H9 (cell line): Measurements from ENCODE around the gene PLK2. TPM values are rescaled to one million over a fixed set of nuclear protein-coding genes. Genes with fewer than 3 reads are reported as not detected.

ENCODE experiments used
- DNase-seq: peaks from one replicate; pipeline ENCODE4 v3.0.0-alpha.2; 2017
- H2AFZ ChIP-seq: one replicate; pipeline ENCODE4 v1.6.1; 2013; ENCODE audit warnings: mild to moderate bottlenecking, low read length, control low read depth, moderate library complexity
- H2AK5ac ChIP-seq: 2 replicates; pipeline ENCODE4 v1.6.1; 2013; ENCODE audit warnings: low read length, control low read depth, mixed read lengths; ENCODE audit not compliant: insufficient read length
- H2BK120ac ChIP-seq: one replicate; pipeline ENCODE4 v1.6.1; 2013; ENCODE audit warnings: low read depth, mild to moderate bottlenecking, low read length, control low read depth, inconsistent platforms; ENCODE audit not compliant: poor library complexity, severe bottlenecking
- H2BK12ac ChIP-seq: 2 replicates; pipeline ENCODE4 v1.6.1; 2013; ENCODE audit warnings: low read length, control low read depth, mixed read lengths, low read depth; ENCODE audit not compliant: insufficient read length
- H2BK15ac ChIP-seq: 2 replicates; pipeline ENCODE4 v1.6.1; 2013; ENCODE audit warnings: low read depth, low read length, control low read depth
- H2BK20ac ChIP-seq: one replicate; pipeline ENCODE4 v1.6.1; 2013; ENCODE audit warnings: low read depth, mild to moderate bottlenecking, low read length, control low read depth, inconsistent platforms; ENCODE audit not compliant: poor library complexity, severe bottlenecking
- H2BK5ac ChIP-seq: 2 replicates; pipeline ENCODE4 v1.6.1; 2013; ENCODE audit warnings: low read length, control low read depth, mixed read lengths; ENCODE audit not compliant: insufficient read length
- H3K14ac ChIP-seq: 2 replicates; pipeline ENCODE4 v1.6.1; 2013; ENCODE audit warnings: low read length, control low read depth; ENCODE audit not compliant: insufficient read depth
- H3K18ac ChIP-seq: 2 replicates; pipeline ENCODE4 v1.6.1; 2013; ENCODE audit warnings: low read depth, mild to moderate bottlenecking, mixed read lengths, low read length, control low read depth; ENCODE audit not compliant: insufficient read length
- H3K23ac ChIP-seq: 2 replicates; pipeline ENCODE4 v1.6.1; 2013; ENCODE audit warnings: low read length, control low read depth, mixed read lengths, low read depth; ENCODE audit not compliant: insufficient read length
- H3K23me2 ChIP-seq: 2 replicates; pipeline ENCODE4 v1.6.1; 2013; ENCODE audit warnings: low read depth, mild to moderate bottlenecking, mixed read lengths, low read length, control low read depth; ENCODE audit not compliant: insufficient read length, poor library complexity, severe bottlenecking
- H3K27ac ChIP-seq: 2 replicates; pipeline ENCODE4 v1.5.1; 2013; ENCODE audit warnings: low read length, control low read depth, mixed read lengths, low read depth; ENCODE audit not compliant: insufficient read length
- H3K27me3 ChIP-seq: 2 replicates; pipeline ENCODE4 v1.6.1; 2013; ENCODE audit warnings: low read length, control low read depth, inconsistent platforms; ENCODE audit not compliant: insufficient read depth
- H3K4ac ChIP-seq: 2 replicates; pipeline ENCODE4 v1.6.1; 2013; ENCODE audit warnings: low read depth, mild to moderate bottlenecking, control low read depth, inconsistent platforms, low read length, moderate library complexity
- H3K4me1 ChIP-seq: 2 replicates; pipeline ENCODE4 v1.6.1; 2013; ENCODE audit warnings: low read length, control low read depth, inconsistent platforms; ENCODE audit not compliant: insufficient read depth
- H3K4me2 ChIP-seq: 2 replicates; pipeline ENCODE4 v1.6.1; 2013; ENCODE audit warnings: low read length, control low read depth, mixed read lengths; ENCODE audit not compliant: insufficient read length, insufficient read depth
- H3K56ac ChIP-seq: 2 replicates; pipeline ENCODE4 v1.6.1; 2013; ENCODE audit warnings: low read depth, mild to moderate bottlenecking, mixed read lengths, low read length, control low read depth; ENCODE audit not compliant: insufficient read length
- H3K79me1 ChIP-seq: 2 replicates; pipeline ENCODE4 v1.6.1; 2013; ENCODE audit warnings: low read depth, mild to moderate bottlenecking, moderate library complexity, low read length, control low read depth, inconsistent platforms; ENCODE audit not compliant: insufficient read depth, poor library complexity, severe bottlenecking
- H3K79me2 ChIP-seq: 2 replicates; pipeline ENCODE4 v1.6.1; 2013; ENCODE audit warnings: low read length, control low read depth, inconsistent platforms; ENCODE audit not compliant: insufficient read depth
- H3K9ac ChIP-seq: 2 replicates; pipeline ENCODE4 v1.6.1; 2013; ENCODE audit warnings: low read length, control low read depth, mixed read lengths; ENCODE audit not compliant: insufficient read length; ENCODE audit errors: extremely low read depth
- H3K9me3 ChIP-seq: one replicate; pipeline ENCODE4 v1.6.1; 2013; ENCODE audit warnings: low read depth, low read length, inconsistent platforms; ENCODE audit not compliant: control insufficient read depth
- H3T11ph ChIP-seq: one replicate; pipeline ENCODE4 v1.6.1; 2013; ENCODE audit warnings: mild to moderate bottlenecking, low read length, control low read depth, inconsistent platforms
- H4K20me1 ChIP-seq: one replicate; pipeline ENCODE4 v1.6.1; 2013; ENCODE audit not compliant: control insufficient read depth, insufficient read length, insufficient read depth
- H4K5ac ChIP-seq: 2 replicates; pipeline ENCODE4 v1.6.1; 2013; ENCODE audit warnings: low read depth, mild to moderate bottlenecking, mixed read lengths, low read length, control low read depth; ENCODE audit not compliant: insufficient read length
- H4K8ac ChIP-seq: replicated peaks from 2 replicates; pipeline ENCODE4 v1.6.1; 2013; ENCODE audit warnings: low read length, control low read depth, mixed read lengths, low read depth; ENCODE audit not compliant: insufficient read length
- H4K91ac ChIP-seq: 2 replicates; pipeline ENCODE4 v1.6.1; 2013; ENCODE audit warnings: low read depth, mild to moderate bottlenecking, moderate library complexity, mixed read lengths, low read length, control low read depth; ENCODE audit not compliant: insufficient read length
- H3K27ac Mint-ChIP-seq, 3 experiments: 2 replicates in 2 of 3; 3 replicates in 1 of 3; pipeline ENCODE4 v1.8.0; 2020 to 2021; ENCODE audit warnings: mixed read lengths in 3 of 3, mild to moderate bottlenecking in 1 of 3, moderate library complexity in 1 of 3
- H3K27me3 Mint-ChIP-seq: 2 replicates; pipeline ENCODE4 v1.8.0; 2021; ENCODE audit warnings: low read depth, mild to moderate bottlenecking, moderate library complexity, mixed read lengths
- H3K36me3 Mint-ChIP-seq, 3 experiments: 2 replicates in 2 of 3; 3 replicates in 1 of 3; pipeline ENCODE4 v1.8.0; 2020 to 2021; ENCODE audit warnings: low read depth in 3 of 3, mixed read lengths in 3 of 3; ENCODE audit not compliant: insufficient read depth in 1 of 3
- H3K4me1 Mint-ChIP-seq, 2 experiments: 2 replicates each; pipeline ENCODE4 v1.8.0; 2020; ENCODE audit warnings: mixed read lengths in 2 of 2
- H3K4me3 Mint-ChIP-seq, 2 experiments: 2 replicates in 1 of 2; 3 replicates in 1 of 2; pipeline ENCODE4 v1.8.0; 2020 to 2021; ENCODE audit warnings: mild to moderate bottlenecking in 2 of 2, mixed read lengths in 2 of 2, moderate library complexity in 1 of 2
- H3K9me3 Mint-ChIP-seq, 2 experiments: 2 replicates in 1 of 2; 3 replicates in 1 of 2; pipeline ENCODE4 v1.8.0; 2020; ENCODE audit warnings: mild to moderate bottlenecking in 2 of 2, mixed read lengths in 2 of 2, moderate library complexity in 1 of 2
- WGBS: extraction: QIAGEN DNeasy Blood & Tissue Kit; methylation state at CpG from one replicate; pipeline ENCODE4 v1.1.7; 2013; ENCODE audit warnings: missing lambda C conversion rate, low lambda C conversion rate, mixed read lengths; ENCODE audit not compliant: insufficient read length; ENCODE audit errors: extremely low coverage; 5-methylcytosine and 5-hydroxymethylcytosine counted together
- total RNA-seq: library from RNA; stranded (reverse); gene quantifications from 2 replicates; pipeline ENCODE4 v1.2.1, GENCODE V29; 2021
- TF ChIP-seq, protein P1 (sequence below): fragments of 200-600 bp; sonication (generic); conservative IDR thresholded peaks from 3 replicates; pipeline ENCODE4 v1.8.0; 2021; ENCODE audit warnings: antibody characterized with exemption, mild to moderate bottlenecking

Gene PLK2
- total RNA-seq, 1 experiment from 2014 or later: 26.2 TPM

- Histone ChIP-seq H2BK120ac (no peak overlapping the region), H3K79me2 (no peaks in the 10 kb centered on the region), H4K91ac (no peak overlapping the region), H2AK5ac (no peak overlapping the region), H3K27me3 (no peaks in the 10 kb centered on the region), H2BK5ac (no peak overlapping the region), H2BK12ac (no peak overlapping the region), H3K4me2 (no peak overlapping the region), H4K20me1 (no peaks in the 10 kb centered on the region), H4K5ac (no peak overlapping the region), H2BK20ac (no peak overlapping the region), H3K4ac (no peak overlapping the region), H3K27ac (no peak overlapping the region), H2AFZ (no peak overlapping the region), H3K23ac (no peak overlapping the region), H3K23me2 (no peaks in the 10 kb centered on the region), H3K9me3 (no peaks in the 10 kb centered on the region), H3K18ac (no peak overlapping the region), H3K79me1 (no peaks in the 10 kb centered on the region), H3K56ac (no peak overlapping the region), H3K14ac (no peak overlapping the region), H3K9ac (no peak overlapping the region), H4K8ac (no peak overlapping the region), H2BK15ac (no peak overlapping the region), H3K4me1 (peaks cover 5% of the 10 kb centered on the region; the same call in 1 of the 2 replicates), H3T11ph (no peak overlapping the region)
- no peaks in the 10 kb centered on the region; the same call in 1 of the 2 replicates for H3K27me3 Mint-ChIP-seq
- TF ChIP-seq, protein P1, sequence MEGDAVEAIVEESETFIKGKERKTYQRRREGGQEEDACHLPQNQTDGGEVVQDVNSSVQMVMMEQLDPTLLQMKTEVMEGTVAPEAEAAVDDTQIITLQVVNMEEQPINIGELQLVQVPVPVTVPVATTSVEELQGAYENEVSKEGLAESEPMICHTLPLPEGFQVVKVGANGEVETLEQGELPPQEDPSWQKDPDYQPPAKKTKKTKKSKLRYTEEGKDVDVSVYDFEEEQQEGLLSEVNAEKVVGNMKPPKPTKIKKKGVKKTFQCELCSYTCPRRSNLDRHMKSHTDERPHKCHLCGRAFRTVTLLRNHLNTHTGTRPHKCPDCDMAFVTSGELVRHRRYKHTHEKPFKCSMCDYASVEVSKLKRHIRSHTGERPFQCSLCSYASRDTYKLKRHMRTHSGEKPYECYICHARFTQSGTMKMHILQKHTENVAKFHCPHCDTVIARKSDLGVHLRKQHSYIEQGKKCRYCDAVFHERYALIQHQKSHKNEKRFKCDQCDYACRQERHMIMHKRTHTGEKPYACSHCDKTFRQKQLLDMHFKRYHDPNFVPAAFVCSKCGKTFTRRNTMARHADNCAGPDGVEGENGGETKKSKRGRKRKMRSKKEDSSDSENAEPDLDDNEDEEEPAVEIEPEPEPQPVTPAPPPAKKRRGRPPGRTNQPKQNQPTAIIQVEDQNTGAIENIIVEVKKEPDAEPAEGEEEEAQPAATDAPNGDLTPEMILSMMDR: no peak
- H3K4me1 Mint-ChIP-seq: peaks cover 3 to 38% of the 10 kb centered on the region in 2 experiments
- DNase-seq: no peak
- H3K27ac Mint-ChIP-seq: no peak overlapping the region
- no peaks in the 10 kb centered on the region; a peak in 1 of 5 replicates for H3K9me3 Mint-ChIP-seq
- H3K36me3 Mint-ChIP-seq: no peaks in the 10 kb centered on the region
- no CpG with 5 or more reads among the region's 1 CpG for WGBS
- H3K4me3 Mint-ChIP-seq: no peak overlapping the region
Observed at GRCh38 chr5:58412932-58413331, 47.0 kb downstream of the PLK2 start.
